GM13977 (cell line): ENCODE results near the gene NANOS3.

Experiments used
- DNase-seq: peaks from one replicate; pipeline ENCODE4 v3.0.0; 2012; ENCODE audit warnings: low spot score
- CTCF ChIP-seq: IDR thresholded peaks from 2 replicates; pipeline ENCODE4 v1.5.1; 2012; ENCODE audit warnings: mild to moderate bottlenecking, control low read depth; ENCODE audit not compliant: insufficient read depth; ENCODE audit errors: extremely low read depth, missing control alignments
- in situ Hi-C: fragments of 300-500 bp; cut with MboI; formaldehyde crosslinking; loops from one replicate; pipeline ENCODE4 v1.12.0; 2022; ENCODE audit warnings: low sequenced_read_pairs, low pct_unique_long_range_greater_than_20kb, mixed read lengths, inconsistent platforms; ENCODE audit not compliant: unreplicated experiment

The NANOS3 gene

GRCh38 chr19:13906910-13907309 is 30.0 kb downstream of the NANOS3 start:
- DNase-seq, result no peak
- no peak for TF ChIP-seq CTCF
- in situ Hi-C loops, result no loop called here

- TF ChIP-seq CTCF, result no peak
- no peak for DNase-seq
- in situ Hi-C loops, result no loop called here
These were observed 31.7 kb downstream of the NANOS3 start for GRCh38 chr19:13908674-13909073.

- TF ChIP-seq CTCF, result no peak
- in situ Hi-C loops, result no loop called here
- DNase-seq, result no peak
These were observed 32.5 kb downstream of the NANOS3 start for GRCh38 chr19:13909430-13909829.

- no peak for DNase-seq
- in situ Hi-C loops, result no loop called here
- no peak for TF ChIP-seq CTCF
These were observed 36.4 kb downstream of the NANOS3 start for GRCh38 chr19:13913352-13913751.

- no peak for DNase-seq
- in situ Hi-C loops, result no loop called here
- TF ChIP-seq CTCF, result no peak
These were observed 37.8 kb downstream of the NANOS3 start for GRCh38 chr19:13914777-13915176.

- no peak for TF ChIP-seq CTCF
- DNase-seq, result no peak
- in situ Hi-C loops, result no loop called here
These were observed 41.0 kb downstream of the NANOS3 start for GRCh38 chr19:13917888-13918406.
